Amniotic stem cell (primary cell): ENCODE results near the gene TNNI3.

ENCODE experiments used
- DNase-seq: peaks from one replicate; lab custom pipeline; 2025; lab: John Stamatoyannopoulos, UW

TNNI3 gene

DNA sequence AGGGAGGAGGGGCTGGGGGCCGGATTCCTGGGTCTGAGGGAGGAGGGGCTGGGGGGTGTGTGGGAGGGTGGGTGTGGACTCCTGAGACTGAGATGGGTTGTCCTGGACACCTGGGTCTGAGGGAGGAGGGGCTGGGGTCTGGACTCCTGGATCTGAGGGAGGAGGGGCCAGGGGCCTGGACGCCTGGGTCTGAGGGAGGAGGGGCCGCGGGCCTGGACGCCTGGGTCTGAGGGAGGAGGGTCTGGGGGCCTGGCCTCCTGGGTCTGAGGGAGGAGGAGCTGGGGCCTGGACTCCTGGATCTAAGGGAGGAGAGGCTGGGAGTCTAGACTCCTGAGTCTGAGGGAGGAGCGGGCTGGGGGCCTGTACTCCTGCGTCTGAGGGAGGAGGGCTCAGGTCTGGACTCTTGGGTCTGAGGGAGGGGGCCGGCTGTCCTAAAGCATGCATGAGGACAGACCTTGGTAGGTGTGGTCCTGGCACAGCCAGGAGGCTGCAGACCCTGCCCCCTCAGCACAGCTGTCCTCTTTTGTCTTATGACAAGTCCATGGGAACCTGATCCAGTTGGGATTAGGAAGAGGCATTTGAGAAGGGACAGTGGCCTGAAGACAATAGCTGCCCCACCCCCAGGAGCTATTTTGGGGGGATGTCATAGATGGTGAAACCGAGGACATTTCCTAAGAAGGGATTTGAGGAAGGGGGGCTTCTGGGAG is 9.8 kb downstream of the TNNI3 start:
- DNase-seq: no peak

GRCh38 chr19:55146705-55147273 is 10.7 kb downstream of the TNNI3 start:
- DNase-seq: no peak

- no peak for DNase-seq
Observed at GRCh38 chr19:55146078-55146704, 11.3 kb downstream of the TNNI3 start.

GRCh38 chr19:55145232-55145631 is 12.3 kb downstream of the TNNI3 start:
- DNase-seq: no peak

DNA sequence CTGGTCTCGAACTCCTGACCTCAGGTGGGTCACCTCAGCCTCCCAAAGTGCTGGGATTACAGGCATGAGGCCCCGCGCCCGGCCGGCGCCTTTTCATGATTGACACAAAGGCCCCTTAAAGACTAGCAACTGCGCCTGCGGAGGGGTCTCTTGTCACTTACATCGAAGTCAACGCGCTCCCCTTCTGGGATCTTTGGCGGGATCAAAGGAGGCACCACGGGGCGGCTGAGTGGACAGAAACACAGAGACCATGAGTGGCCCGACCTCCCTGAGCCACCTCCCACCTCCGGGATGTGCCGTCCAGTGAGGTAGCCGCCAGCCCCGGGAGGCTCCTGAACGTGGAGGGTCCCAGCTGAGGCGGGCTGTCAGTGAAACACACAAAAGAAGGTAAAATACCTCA is 15.8 kb downstream of the TNNI3 start:
- no peak for DNase-seq

- no peak for DNase-seq
Observed at GRCh38 chr19:55137915-55138314, 19.6 kb downstream of the TNNI3 start.

DNA sequence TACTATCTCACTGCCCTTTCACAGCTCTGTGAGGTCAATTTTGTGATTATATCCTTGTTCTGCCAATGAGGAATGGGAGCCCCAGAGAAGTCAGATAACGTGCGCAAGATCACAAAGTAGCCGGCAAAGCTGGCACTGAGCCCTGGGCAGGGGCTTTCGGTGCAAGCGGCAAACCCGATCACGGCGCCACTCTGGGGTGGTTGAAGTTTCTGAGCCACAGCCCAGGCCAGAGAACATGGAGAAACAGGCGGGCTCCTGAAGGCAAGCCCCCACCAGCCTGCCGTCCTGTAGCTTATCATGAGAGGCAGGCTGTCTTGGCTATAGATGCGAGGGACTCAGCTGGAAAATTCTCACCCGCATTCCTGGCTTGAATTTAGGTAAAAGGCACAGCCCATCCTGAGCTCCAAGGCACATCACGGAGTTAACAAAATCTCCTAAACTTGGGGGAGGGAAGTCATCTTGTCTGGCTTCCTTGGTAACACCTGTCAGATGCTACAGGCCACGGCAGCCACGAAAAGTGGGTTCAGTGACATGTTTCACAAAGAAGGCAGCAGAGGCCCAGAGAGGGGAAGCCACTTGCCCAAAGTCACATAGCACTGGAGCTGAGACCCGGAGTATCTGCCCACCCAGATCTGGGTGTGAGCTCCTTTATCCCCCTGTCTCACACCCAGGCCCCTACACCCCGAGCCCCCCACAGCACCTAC is 21.0 kb downstream of the TNNI3 start:
- no peak for DNase-seq

GRCh38 chr19:55134736-55135135 is 22.8 kb downstream of the TNNI3 start:
- no peak for DNase-seq

DNA sequence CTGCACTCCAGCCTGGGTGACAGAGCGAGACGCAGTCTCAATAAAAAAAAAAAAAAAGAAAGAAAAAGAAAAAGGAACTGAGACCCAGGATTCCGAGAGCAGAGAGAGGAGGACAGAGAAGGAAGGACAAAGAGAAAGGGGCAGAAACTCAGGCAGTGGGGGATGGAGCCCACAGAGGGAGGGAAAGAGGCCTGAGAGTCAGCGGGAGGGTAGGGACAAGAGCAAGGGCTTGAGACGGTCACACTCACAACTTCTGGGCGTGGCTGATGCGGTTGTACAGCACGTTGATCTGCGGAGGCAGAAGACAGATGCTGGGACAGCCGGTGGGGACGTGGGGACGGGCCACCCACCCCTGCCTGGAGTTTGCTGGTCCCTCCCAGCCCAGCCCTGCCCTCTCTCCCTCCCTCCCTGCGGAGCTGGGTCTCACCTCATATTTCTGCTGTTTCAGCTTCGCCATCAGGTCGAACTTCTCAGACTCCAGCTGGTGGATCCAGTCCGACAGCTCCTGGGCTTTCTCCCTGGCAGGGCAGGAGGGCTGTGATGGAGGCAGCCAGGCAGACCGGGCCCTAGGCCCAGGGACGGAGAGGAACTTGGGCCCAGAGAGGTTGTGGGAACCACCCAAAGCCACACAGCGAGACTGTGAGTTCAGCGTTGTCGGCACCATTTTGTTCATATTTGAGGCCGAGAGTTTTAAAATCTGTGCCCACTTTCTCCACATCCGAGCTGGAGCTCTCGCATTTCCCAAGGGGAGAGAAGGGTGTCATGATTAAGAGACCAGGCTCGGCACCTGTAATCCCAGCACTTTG is 23.7 kb downstream of the TNNI3 start:
- DNase-seq: no peak

- no peak for DNase-seq
Observed at GRCh38 chr19:55132453-55133129, 24.9 kb downstream of the TNNI3 start.

- no peak for DNase-seq
Observed at GRCh38 chr19:55131421-55131820, 26.1 kb downstream of the TNNI3 start.

DNA sequence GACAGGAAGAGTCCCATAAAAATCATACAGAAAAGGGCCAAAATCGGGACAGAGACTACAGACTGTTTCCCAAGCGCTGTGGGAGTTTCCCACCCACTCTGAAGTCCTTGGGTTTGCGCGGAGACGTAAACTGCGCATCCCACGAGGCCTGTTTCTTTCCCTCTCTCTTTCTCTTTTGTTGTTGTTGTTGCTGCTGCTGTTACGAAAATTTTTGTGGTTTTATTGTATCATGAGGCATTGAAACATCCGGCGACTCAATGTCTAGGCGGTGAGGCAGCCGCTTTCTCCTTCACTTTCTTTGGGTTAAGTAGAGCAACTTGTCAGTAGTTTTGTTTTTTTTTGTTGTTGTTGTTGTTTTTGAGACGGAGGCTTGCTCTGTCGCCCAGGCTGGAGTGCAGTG is 38.5 kb downstream of the TNNI3 start:
- no peak for DNase-seq

GRCh38 chr19:55118401-55118991 is 39.0 kb downstream of the TNNI3 start:
- DNase-seq: no peak

DNA sequence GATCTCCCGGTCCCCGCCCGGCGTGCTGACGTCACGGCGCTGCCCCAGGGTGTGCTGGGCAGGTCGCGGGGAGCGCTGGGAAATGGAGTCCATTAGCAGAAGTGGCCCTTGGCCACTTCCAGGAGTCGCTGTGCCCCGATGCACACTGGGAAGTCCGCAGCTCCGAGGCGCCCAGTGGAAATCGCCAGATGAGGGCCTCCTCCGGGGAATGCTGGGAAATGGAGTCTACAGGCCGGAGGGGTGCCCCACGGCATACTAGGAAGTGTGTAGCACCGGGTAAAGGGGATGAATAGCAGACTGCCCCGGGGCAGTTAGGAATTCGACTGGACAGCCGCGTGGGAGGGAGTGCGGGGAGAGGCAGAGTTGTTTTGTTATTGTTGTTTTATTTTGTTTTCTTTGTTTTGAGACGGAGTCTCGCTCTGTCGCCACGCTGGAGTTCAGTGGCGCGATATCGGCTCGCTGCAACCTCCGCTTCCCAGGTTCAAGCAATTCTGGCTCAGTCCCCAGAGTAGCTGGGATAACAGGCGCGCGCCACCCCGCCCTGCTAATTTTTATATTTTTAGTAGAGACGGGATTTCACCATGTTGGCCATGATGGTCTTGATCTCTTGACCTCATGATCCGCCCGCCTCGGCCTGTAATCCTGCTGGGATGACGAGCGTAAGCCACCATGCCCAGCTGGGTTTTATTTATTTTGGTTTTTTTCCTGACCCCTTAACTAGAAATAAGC is 39.7 kb downstream of the TNNI3 start:
- DNase-seq: peak; percentile 96

GRCh38 chr19:55116859-55117662 is 40.5 kb downstream of the TNNI3 start, which contains the start of gene PPP1R12C:
PPP1R12C (minus strand) TSS chr19:55117637; CDS start chr19:55117543, 94 bp downstream.
- DNase-seq: no peak

- DNase-seq: peak; percentile 46
Observed at GRCh38 chr19:55116232-55116858, 41.2 kb downstream of the TNNI3 start.

DNA sequence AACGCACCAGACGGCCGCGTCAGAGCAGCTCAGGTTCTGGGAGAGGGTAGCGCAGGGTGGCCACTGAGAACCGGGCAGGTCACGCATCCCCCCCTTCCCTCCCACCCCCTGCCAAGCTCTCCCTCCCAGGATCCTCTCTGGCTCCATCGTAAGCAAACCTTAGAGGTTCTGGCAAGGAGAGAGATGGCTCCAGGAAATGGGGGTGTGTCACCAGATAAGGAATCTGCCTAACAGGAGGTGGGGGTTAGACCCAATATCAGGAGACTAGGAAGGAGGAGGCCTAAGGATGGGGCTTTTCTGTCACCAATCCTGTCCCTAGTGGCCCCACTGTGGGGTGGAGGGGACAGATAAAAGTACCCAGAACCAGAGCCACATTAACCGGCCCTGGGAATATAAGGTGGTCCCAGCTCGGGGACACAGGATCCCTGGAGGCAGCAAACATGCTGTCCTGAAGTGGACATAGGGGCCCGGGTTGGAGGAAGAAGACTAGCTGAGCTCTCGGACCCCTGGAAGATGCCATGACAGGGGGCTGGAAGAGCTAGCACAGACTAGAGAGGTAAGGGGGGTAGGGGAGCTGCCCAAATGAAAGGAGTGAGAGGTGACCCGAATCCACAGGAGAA is 42.0 kb downstream of the TNNI3 start:
- DNase-seq: no peak

DNA sequence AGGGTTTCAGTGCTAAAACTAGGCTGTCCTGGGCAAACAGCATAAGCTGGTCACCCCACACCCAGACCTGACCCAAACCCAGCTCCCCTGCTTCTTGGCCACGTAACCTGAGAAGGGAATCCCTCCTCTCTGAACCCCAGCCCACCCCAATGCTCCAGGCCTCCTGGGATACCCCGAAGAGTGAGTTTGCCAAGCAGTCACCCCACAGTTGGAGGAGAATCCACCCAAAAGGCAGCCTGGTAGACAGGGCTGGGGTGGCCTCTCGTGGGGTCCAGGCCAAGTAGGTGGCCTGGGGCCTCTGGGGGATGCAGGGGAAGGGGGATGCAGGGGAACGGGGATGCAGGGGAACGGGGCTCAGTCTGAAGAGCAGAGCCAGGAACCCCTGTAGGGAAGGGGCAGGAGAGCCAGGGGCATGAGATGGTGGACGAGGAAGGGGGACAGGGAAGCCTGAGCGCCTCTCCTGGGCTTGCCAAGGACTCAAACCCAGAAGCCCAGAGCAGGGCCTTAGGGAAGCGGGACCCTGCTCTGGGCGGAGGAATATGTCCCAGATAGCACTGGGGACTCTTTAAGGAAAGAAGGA is 42.9 kb downstream of the TNNI3 start:
- DNase-seq: no peak
